Sigmoid colon (tissue), 7 donors: ENCODE results near the gene WNT10A. TPM values are rescaled to one million over a fixed set of nuclear protein-coding genes. Genes with fewer than 3 reads are reported as not detected.
"Not testable (repeated sequence)": the region's sequence is repeated elsewhere in the genome, so short reads cannot be mapped to it uniquely, and the experiment has no call there.

Experiments
- DNase-seq: peaks from one replicate; pipeline ENCODE4 v3.0.0-alpha.2; 2019
- H3K27ac ChIP-seq, 4 donors: fragments of 200-600 bp; sonication (generic); one replicate each; pipeline ENCODE4 v1.5.1; 2016 to 2019; ENCODE audit warnings: mild to moderate bottlenecking in 1 of 4
- H3K27me3 ChIP-seq, 3 donors: fragments of 200-600 bp; sonication (generic); one replicate each; pipeline ENCODE4 v1.5.1; 2019; ENCODE audit warnings: mild to moderate bottlenecking in 1 of 3
- H3K36me3 ChIP-seq, 4 donors: fragments of 200-600 bp; sonication (generic); one replicate each; pipeline ENCODE4 v1.5.1; 2016 to 2019
- H3K4me1 ChIP-seq, 4 donors: fragments of 200-600 bp; sonication (generic); one replicate each; pipeline ENCODE4 v1.5.1; 2017 to 2019
- H3K4me3 ChIP-seq, 4 donors: fragments of 200-600 bp; sonication (generic); one replicate each; pipeline ENCODE4 v1.5.1; 2017 to 2019; ENCODE audit warnings: mild to moderate bottlenecking in 2 of 4, moderate library complexity in 1 of 4
- H3K9me3 ChIP-seq, 4 donors: fragments of 200-600 bp in 3 of 4; sonication (generic) in 3 of 4; one replicate each; pipeline versions ENCODE4 v1.5.1 to v1.6.1; 2013 to 2019
- EP300 ChIP-seq, 4 donors: sonication (generic); formaldehyde crosslinking; IDR thresholded peaks; one replicate each; pipeline ENCODE4 v1.6.1; 2017; ENCODE audit warnings: antibody characterized with exemption in 4 of 4
- POLR2A ChIP-seq, 2 donors: fragments of 450-650 bp; IDR thresholded peaks; one replicate each; pipeline ENCODE4 v1.6.1; 2016; ENCODE audit warnings: antibody characterized with exemption in 2 of 2, mild to moderate bottlenecking in 2 of 2, moderate library complexity in 2 of 2
- POLR2AphosphoS5 ChIP-seq, 4 donors: sonication (generic); formaldehyde crosslinking; IDR thresholded peaks; one replicate each; pipeline ENCODE4 v1.6.1; 2017; ENCODE audit warnings: antibody characterized with exemption in 4 of 4
- WGBS, 2 donors: extraction: QIAGEN DNeasy Blood & Tissue Kit; methylation state at CpG; one replicate each; pipeline ENCODE4 v1.1.7; 2013; 5-methylcytosine and 5-hydroxymethylcytosine counted together
- intact Hi-C: fragments of 100-400 bp; cut with DNase I; formaldehyde crosslinking; loops from one replicate; pipeline ENCODE4 v1.15.1; 2023
- polyA plus RNA-seq, 3 donors: library from polyadenylated mRNA; stranded (reverse); fragments of 200-250 nt; gene quantifications; one replicate each; pipeline ENCODE4 v1.2.3, GENCODE V29; 2013
- total RNA-seq, 4 donors: library from RNA; depleted of rRNA; stranded (reverse); fragments of >200 nt; gene quantifications; one replicate each; pipeline ENCODE4 v1.1.0, GENCODE V29; 2016
- TF ChIP-seq, protein P1 (sequence below), 4 experiments: fragments of 450-650 bp in 3 of 4; fragments of 200-600 bp in 1 of 4; IDR thresholded peaks; one replicate each; pipeline ENCODE4 v1.5.1; 2016 to 2019; ENCODE audit warnings: antibody characterized with exemption in 4 of 4, mild to moderate bottlenecking in 3 of 4, moderate library complexity in 2 of 4
- donor health status: healthy with polysubstance abuse.
- donor health status: Bipolar disorder and iron deficiency.
- donor health status: healthy.

Gene WNT10A
- total and polyA plus RNA-seq, 7 donors = 0.38 TPM; not detected in 6

DNA sequence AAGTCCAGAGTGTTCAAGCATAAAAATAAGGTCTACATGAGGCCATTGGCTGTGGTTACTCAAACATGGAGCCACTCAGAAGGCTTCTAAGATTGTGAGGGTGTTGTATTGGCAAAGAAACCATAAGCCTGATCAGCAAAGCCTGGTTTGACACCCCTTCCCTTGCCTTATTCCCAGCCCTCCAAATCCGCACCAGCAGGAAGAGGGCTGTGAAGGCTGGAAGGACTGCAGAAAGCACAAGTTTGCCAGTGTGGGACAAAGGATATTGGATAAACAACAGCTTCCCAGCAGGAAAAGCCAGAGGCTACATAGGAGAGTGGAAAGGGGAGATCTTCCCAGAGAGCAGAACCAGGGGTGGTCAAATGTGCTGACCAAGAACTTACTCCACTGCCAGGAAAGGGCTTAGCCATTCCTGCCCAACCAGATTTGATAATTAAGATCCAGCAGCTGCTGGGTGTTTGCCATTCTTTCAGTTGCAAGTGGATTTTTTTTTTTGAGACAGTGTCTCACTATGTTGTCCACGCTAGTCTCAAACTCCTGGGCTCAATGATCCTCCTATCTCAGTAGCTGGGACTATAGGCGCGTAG lies 47.5 kb upstream of the WNT10A start:
- intact Hi-C loops = no loop called here
- Histone ChIP-seq H3K4me3 (no peak overlapping the region), H3K27ac (no peak overlapping the region), H3K9me3 (no peaks in the 10 kb centered on the region), H3K27me3 (peaks cover 3 to 33% (median 4%) of the 10 kb centered on the region in 3 donors), H3K36me3 (no peaks in the 10 kb centered on the region), H3K4me1 (no peaks in the 10 kb centered on the region)
- WGBS, 2 donors = 75 to 83% methylated on average over 4 of the region's 4 CpGs
- TF ChIP-seq, protein P1, sequence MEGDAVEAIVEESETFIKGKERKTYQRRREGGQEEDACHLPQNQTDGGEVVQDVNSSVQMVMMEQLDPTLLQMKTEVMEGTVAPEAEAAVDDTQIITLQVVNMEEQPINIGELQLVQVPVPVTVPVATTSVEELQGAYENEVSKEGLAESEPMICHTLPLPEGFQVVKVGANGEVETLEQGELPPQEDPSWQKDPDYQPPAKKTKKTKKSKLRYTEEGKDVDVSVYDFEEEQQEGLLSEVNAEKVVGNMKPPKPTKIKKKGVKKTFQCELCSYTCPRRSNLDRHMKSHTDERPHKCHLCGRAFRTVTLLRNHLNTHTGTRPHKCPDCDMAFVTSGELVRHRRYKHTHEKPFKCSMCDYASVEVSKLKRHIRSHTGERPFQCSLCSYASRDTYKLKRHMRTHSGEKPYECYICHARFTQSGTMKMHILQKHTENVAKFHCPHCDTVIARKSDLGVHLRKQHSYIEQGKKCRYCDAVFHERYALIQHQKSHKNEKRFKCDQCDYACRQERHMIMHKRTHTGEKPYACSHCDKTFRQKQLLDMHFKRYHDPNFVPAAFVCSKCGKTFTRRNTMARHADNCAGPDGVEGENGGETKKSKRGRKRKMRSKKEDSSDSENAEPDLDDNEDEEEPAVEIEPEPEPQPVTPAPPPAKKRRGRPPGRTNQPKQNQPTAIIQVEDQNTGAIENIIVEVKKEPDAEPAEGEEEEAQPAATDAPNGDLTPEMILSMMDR (IDR thresholded peaks at IDR 0.05) = no peak
- TF ChIP-seq POLR2A (IDR thresholded peaks at IDR 0.05) (no peak), EP300 (IDR thresholded peaks at IDR 0.05) (no peak), POLR2AphosphoS5 (IDR thresholded peaks at IDR 0.05) (no peak)
- peak; percentile 8 for DNase-seq

DNA sequence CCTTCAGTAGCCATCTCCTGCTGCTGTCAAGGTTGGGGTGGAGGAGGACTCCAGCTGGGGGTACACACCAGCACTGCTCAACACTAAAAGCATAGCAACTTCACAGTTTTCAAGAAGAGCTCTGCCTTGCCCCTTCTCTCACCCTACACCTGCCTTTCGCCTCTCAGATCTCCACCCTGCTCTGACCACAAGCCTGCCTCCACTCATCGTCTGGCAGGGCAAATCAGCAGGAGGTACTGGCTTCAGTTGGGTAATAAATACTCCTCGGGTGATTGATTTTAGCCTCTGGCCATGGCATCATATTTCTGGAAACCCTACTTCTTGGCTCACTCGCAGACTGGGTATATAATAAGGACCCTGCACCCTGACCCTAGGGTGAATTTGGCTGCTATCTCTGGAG lies 46.0 kb upstream of the WNT10A start:
- Histone ChIP-seq H3K9me3 (no peaks in the 10 kb centered on the region), H3K4me3 (no peak overlapping the region), H3K27ac (no peak overlapping the region), H3K36me3 (no peaks in the 10 kb centered on the region), H3K27me3 (peaks cover 3 to 32% (median 4%) of the 10 kb centered on the region in 3 donors), H3K4me1 (no peaks in the 10 kb centered on the region)
- intact Hi-C loops = no loop called here
- DNase-seq = peak; percentile 18
- TF ChIP-seq, protein P1 (IDR thresholded peaks at IDR 0.05) = no peak
- no peak for TF ChIP-seq POLR2A (IDR thresholded peaks at IDR 0.05)
- no peak for TF ChIP-seq EP300 (IDR thresholded peaks at IDR 0.05)
- no peak for TF ChIP-seq POLR2AphosphoS5 (IDR thresholded peaks at IDR 0.05)
- WGBS, 2 donors = 67 to 70% methylated on average over 4 of the region's 4 CpGs

DNA sequence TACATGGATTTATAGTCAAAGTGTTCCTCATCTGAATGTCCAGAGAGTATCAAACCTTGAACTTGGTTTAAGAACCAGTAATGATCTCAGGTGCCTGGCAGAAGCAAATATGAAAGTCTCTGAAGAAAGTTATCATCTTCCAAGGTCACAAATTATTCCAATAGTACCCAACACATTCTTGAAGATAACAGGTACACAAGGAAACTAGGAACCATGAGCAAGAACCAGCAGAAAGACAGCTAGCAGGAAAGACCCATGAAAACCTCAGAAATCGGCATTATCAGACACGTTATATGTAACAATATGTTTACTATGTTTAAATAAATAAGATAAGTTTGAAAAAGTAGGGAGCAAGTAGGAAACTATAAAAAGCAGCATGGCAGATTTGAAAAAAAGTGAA lies 43.2 kb upstream of the WNT10A start:
- intact Hi-C loops = no loop called here
- TF ChIP-seq POLR2A (IDR thresholded peaks at IDR 0.05) = no peak
- no peak for TF ChIP-seq EP300 (IDR thresholded peaks at IDR 0.05)
- TF ChIP-seq, protein P1 (IDR thresholded peaks at IDR 0.05) = no peak
- TF ChIP-seq POLR2AphosphoS5 (IDR thresholded peaks at IDR 0.05) = no peak
- Histone ChIP-seq H3K27ac (no peak overlapping the region), H3K27me3 (peaks cover 3 to 19% (median 4%) of the 10 kb centered on the region in 3 donors), H3K4me3 (no peak overlapping the region), H3K4me1 (no peaks in the 10 kb centered on the region), H3K9me3 (no peaks in the 10 kb centered on the region), H3K36me3 (no peaks in the 10 kb centered on the region)
- WGBS, 2 donors = 66 to 88% methylated on average over 2 of the region's 2 CpGs
- no peak for DNase-seq

DNA sequence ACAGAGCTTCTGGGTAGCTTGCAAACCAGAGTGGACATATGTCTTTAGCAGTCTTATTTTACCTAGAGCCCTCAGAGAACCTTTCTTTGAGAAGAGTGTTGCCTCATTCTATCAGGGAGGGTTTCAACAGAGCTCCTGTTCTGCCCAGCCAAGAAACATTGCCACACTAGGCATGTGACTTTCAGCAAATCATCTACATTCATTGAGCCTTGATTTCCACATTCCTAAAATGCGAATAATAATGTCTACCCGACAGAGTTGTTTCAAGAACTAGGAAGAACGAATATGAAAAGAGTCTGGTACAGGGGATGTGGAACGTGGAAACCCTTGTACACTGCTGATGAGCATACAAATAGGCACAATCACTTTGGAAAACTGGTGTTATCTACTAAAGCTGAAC lies 41.2 kb upstream of the WNT10A start:
- no peaks in the 10 kb centered on the region for H3K36me3 ChIP-seq
- no peaks in the 10 kb centered on the region for H3K9me3 ChIP-seq
- intact Hi-C loops = no loop called here
- H3K4me3 ChIP-seq = no peak overlapping the region
- TF ChIP-seq POLR2AphosphoS5 (IDR thresholded peaks at IDR 0.05) = peak in 1 of 4 donors; percentile 12
- no peak for TF ChIP-seq EP300 (IDR thresholded peaks at IDR 0.05)
- no peaks in the 10 kb centered on the region for H3K4me1 ChIP-seq
- H3K27ac ChIP-seq = no peak overlapping the region
- 80 to 85% methylated on average over 4 of the region's 4 CpGs for WGBS, 2 donors
- peak; percentile 40 for DNase-seq
- H3K27me3 ChIP-seq = peaks cover 0 to 10% (median 4%) of the 10 kb centered on the region in 3 donors

DNA sequence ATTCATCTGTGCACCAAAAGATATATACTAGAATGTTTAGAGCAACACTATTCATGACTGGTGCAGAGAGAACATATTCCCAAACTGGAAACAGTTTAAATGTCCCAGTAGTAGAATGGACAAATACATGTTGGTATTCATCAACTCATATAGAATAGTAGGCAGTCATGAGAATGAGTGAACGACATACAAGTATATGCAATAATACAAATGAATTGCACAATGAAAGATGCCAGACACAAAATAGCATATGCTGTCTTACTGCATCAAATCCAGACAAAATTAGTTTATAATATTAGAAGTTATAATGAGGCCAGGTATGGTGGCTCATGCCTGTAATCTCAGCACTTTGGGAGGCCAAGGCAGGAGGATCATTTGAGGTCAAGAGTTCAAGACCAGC lies 40.8 kb upstream of the WNT10A start:
- DNase-seq = no peak
- Histone ChIP-seq H3K27ac (no peak overlapping the region), H3K27me3 (peaks cover 0 to 6% (median 4%) of the 10 kb centered on the region in 3 donors), H3K9me3 (no peaks in the 10 kb centered on the region), H3K36me3 (no peaks in the 10 kb centered on the region), H3K4me3 (no peak overlapping the region), H3K4me1 (no peaks in the 10 kb centered on the region)
- intact Hi-C loops = no loop called here
- WGBS, 2 donors = 81 to 87% methylated on average over 1 of the region's 1 CpG
- TF ChIP-seq POLR2A (IDR thresholded peaks at IDR 0.05) = no peak
- no peak for TF ChIP-seq EP300 (IDR thresholded peaks at IDR 0.05)
- TF ChIP-seq POLR2AphosphoS5 (IDR thresholded peaks at IDR 0.05) = no peak
- TF ChIP-seq, protein P1 (IDR thresholded peaks at IDR 0.05) = no peak

DNA sequence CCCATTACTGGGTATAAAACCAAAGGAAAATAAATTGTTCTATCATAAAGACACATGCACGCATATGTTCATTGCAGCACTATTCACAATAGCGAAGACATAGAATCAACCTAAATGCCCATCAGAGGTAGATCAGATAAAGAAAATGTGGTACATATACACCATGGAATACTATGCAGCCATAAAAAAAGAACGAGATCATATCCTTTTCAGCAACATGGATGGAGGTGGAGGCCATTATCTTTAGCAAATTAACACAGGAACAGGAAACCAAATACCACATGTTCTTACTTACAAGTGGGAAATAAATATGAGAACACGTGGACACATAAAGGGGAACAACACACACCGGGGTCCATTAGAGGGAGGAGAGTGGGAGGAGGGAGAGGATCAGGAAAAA lies 36.3 kb upstream of the WNT10A start:
- DNase-seq, H3K4me1 ChIP-seq, intact Hi-C loops: not testable (repeated sequence)

DNA sequence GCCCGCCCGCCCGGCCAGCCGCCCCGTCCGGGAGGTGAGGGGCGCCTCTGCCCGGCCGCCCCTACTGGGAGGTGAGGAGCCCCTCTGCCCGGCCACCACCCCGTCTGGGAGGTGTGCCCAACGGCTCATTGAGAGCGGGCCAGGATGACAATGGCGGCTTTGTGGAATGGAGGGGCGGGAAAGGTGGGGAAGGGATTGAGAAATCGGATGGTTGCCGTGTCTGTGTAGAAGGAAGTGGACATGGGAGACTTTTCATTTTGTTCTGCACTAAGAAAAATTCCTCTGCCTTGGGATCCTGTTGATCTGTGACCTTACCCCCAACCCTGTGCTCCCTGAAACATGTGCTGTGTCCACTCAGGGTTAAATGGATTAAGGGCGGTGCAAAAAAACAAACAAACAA lies 33.7 kb upstream of the WNT10A start:
- H3K9me3 ChIP-seq, H3K27ac ChIP-seq, DNase-seq, H3K4me1 ChIP-seq, H3K36me3 ChIP-seq, H3K4me3 ChIP-seq: not testable (repeated sequence)
- H3K27me3 ChIP-seq = peaks cover 0 to 40% (median 22%) of the 10 kb centered on the region in 3 donors
- intact Hi-C loops = loop anchor here (1.0 to 5.0 kb wide), 2 partner anchors 120 to 136 kb away; no protein-coding TSS in a partner anchor
- 74 to 83% methylated on average over 18 of the region's 18 CpGs for WGBS, 2 donors

More for the DNA sequence above, 36.3 kb upstream of the WNT10A start:
- not testable (repeated sequence) for H3K36me3 ChIP-seq, H3K9me3 ChIP-seq, H3K4me3 ChIP-seq, H3K27ac ChIP-seq
- H3K27me3 ChIP-seq = peaks cover 0 to 15% (median 4%) of the 10 kb centered on the region in 3 donors
- 65 to 91% methylated on average over 5 of the region's 5 CpGs for WGBS, 2 donors
